Breast epithelium (tissue), 3 donors: ENCODE data around the gene HNRNPA1L2.

ENCODE experiments used
- POLR2A ChIP-seq: fragments of 450-650 bp; IDR thresholded peaks from one replicate; pipeline ENCODE4 v1.6.1; 2016; ENCODE audit warnings: antibody characterized with exemption, mild to moderate bottlenecking, moderate library complexity
- TF ChIP-seq, protein P1 (sequence below), 3 donors: fragments of 450-650 bp; IDR thresholded peaks; one replicate each; pipeline ENCODE4 v1.5.1; 2016 to 2017; ENCODE audit warnings: antibody characterized with exemption in 3 of 3, mild to moderate bottlenecking in 3 of 3, moderate library complexity in 3 of 3

DNA sequence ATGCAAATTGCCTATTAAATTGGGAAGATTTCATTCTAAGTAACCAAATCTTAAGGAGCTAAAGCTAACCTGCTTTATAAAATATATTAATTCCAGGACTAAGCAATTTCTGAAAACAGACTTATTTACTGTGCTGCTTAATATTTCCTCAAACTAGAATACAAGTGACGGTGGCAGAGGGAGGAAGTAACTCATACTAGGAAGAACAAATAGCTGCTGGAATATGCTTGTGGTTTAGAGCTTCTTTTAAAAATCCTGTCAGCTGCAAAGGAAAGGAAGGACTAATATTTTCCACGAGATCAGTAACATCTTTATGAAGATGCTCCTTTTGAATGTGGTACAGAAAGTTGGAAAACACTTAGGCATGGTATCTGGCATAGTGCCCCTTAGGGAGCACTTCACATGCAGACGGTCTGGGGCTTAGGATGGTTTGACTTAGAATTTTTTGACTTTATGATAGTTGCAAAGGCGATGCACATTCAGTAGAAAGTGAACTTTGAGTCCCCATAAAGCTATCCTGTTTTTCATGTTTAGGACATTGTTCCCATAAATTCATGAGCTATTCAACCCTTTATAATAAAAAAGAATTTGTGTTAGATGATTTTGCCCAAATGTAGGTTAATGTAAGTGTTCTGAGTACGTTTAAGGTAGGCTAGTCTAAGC lies 3.4 kb upstream of the HNRNPA1L2 start:
- TF ChIP-seq POLR2A = no peak
- TF ChIP-seq, protein P1, sequence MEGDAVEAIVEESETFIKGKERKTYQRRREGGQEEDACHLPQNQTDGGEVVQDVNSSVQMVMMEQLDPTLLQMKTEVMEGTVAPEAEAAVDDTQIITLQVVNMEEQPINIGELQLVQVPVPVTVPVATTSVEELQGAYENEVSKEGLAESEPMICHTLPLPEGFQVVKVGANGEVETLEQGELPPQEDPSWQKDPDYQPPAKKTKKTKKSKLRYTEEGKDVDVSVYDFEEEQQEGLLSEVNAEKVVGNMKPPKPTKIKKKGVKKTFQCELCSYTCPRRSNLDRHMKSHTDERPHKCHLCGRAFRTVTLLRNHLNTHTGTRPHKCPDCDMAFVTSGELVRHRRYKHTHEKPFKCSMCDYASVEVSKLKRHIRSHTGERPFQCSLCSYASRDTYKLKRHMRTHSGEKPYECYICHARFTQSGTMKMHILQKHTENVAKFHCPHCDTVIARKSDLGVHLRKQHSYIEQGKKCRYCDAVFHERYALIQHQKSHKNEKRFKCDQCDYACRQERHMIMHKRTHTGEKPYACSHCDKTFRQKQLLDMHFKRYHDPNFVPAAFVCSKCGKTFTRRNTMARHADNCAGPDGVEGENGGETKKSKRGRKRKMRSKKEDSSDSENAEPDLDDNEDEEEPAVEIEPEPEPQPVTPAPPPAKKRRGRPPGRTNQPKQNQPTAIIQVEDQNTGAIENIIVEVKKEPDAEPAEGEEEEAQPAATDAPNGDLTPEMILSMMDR (IDR thresholded peaks at IDR 0.05) = no peak
